A673 (cell line): ENCODE results near the gene IL33. TPM values are rescaled to one million over a fixed set of nuclear protein-coding genes. Genes with fewer than 3 reads are reported as not detected.

ENCODE experiments used
- BruUV-seq: library from RNA; stranded (reverse); fragments of 400-500 nt; replicated peaks from 2 replicates; lab custom pipeline; 2021; lab: Mats Ljungman, UMichigan
- CTCF ChIA-PET: fragments of 300-600 bp; sonication (Branson Sonifier 250); formaldehyde crosslinking; loops from one replicate; lab custom pipeline; 2022; ENCODE audit warnings: antibody characterized with exemption; lab: Charles Lee
- POLR2A ChIA-PET: fragments of 300-600 bp; sonication (Branson Sonifier 250); formaldehyde crosslinking; loops from one replicate; lab custom pipeline; 2022; ENCODE audit warnings: antibody characterized with exemption; ENCODE audit not compliant: low non-redundant PET; lab: Charles Lee
- DNase-seq: peaks from one replicate; pipeline ENCODE4 v3.0.0-alpha.2; 2015; ENCODE audit warnings: low spot score
- H3K27ac ChIP-seq: fragments of 200-600 bp; sonication (generic); 2 replicates; pipeline ENCODE4 v1.5.1; 2016; ENCODE audit warnings: mixed run types, low read depth, mild to moderate bottlenecking, mixed read lengths, antibody characterized with exemption, low read length; ENCODE audit not compliant: poor library complexity, severe bottlenecking
- H3K27me3 ChIP-seq: fragments of 200-600 bp; sonication (generic); replicated peaks from 2 replicates; pipeline ENCODE4 v1.6.1; 2017; ENCODE audit warnings: mixed run types, low read depth, mild to moderate bottlenecking, mixed read lengths, antibody characterized with exemption, low read length; ENCODE audit not compliant: insufficient read depth, poor library complexity
- H3K36me3 ChIP-seq: fragments of 200-600 bp; sonication (generic); 2 replicates; pipeline ENCODE4 v1.6.1; 2016; ENCODE audit warnings: mixed run types, mild to moderate bottlenecking, mixed read lengths, antibody characterized with exemption, low read length; ENCODE audit not compliant: insufficient read depth, poor library complexity, severe bottlenecking
- H3K4me1 ChIP-seq: fragments of 200-600 bp; sonication (generic); 2 replicates; pipeline ENCODE4 v1.6.1; 2017; ENCODE audit warnings: mixed run types, mild to moderate bottlenecking, mixed read lengths, antibody characterized with exemption, low read length; ENCODE audit not compliant: insufficient read depth, poor library complexity, severe bottlenecking
- H3K4me3 ChIP-seq: fragments of 200-600 bp; sonication (generic); 2 replicates; pipeline ENCODE4 v1.5.1; 2016; ENCODE audit warnings: low read depth, mixed run types, mild to moderate bottlenecking, mixed read lengths, low read length; ENCODE audit not compliant: poor library complexity, severe bottlenecking
- H3K9me3 ChIP-seq: fragments of 200-600 bp; sonication (generic); 2 replicates; pipeline ENCODE4 v1.6.1; 2016; ENCODE audit warnings: mixed run types, low read depth, mild to moderate bottlenecking, mixed read lengths, antibody characterized with exemption, low read length; ENCODE audit not compliant: poor library complexity, severe bottlenecking
- EZH2 ChIP-seq: fragments of 200-600 bp; sonication (generic); IDR thresholded peaks from 2 replicates; pipeline ENCODE4 v1.6.1; 2017; ENCODE audit warnings: borderline replicate concordance, low read depth, mild to moderate bottlenecking, mixed read lengths, antibody characterized with exemption, low read length; ENCODE audit not compliant: poor library complexity, severe bottlenecking
- intact Hi-C: fragments of 100-400 bp; cut with micrococcal nuclease; formaldehyde crosslinking; loops from one replicate; pipeline ENCODE4 v1.10.0; 2022; ENCODE audit not compliant: unreplicated experiment
- total RNA-seq: library from RNA; stranded (reverse); gene quantifications from 2 replicates; pipeline ENCODE4 v1.2.3, GENCODE V29; 2021
- TF ChIP-seq, protein P1 (sequence below): fragments of 300-800, 200-600 bp; sonication (generic); conservative IDR thresholded peaks from 2 replicates; pipeline ENCODE4 v1.5.1; 2017; ENCODE audit warnings: low read depth, mild to moderate bottlenecking, antibody characterized with exemption, low read length, moderate library complexity, mixed read lengths

IL33 gene
- total RNA-seq, 1 experiment from 2014 or later: 3.3 TPM

DNA sequence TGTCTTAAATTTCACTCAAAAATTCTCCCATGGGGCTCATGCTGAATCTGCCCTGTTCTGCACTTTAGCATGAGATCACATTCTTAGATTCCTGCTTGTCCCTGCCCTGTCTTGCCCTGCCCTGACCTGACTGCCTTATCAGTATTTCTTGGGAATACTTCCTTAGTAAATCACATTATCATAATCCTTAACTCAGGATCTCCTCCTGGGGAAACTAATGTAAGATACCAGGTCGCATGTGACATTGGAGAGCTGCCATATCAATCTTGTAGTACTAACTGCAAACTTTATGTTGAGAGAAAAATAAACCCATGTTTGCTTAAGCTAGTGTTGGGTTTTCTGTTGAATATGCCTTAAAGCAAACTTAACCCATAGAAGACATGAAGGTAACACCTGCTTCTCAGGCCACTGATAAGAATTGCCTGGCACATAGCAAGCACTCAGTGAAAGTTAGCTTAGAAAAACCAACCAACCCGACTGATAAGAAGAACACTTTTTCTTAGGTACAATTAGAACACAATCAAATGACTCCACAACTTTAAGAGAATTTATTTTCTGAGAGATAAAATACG lies 53.3 kb downstream of the IL33 start:
- no peaks in the 10 kb centered on the region for H3K36me3 ChIP-seq
- intact Hi-C loops: no loop called here
- TF ChIP-seq, protein P1, sequence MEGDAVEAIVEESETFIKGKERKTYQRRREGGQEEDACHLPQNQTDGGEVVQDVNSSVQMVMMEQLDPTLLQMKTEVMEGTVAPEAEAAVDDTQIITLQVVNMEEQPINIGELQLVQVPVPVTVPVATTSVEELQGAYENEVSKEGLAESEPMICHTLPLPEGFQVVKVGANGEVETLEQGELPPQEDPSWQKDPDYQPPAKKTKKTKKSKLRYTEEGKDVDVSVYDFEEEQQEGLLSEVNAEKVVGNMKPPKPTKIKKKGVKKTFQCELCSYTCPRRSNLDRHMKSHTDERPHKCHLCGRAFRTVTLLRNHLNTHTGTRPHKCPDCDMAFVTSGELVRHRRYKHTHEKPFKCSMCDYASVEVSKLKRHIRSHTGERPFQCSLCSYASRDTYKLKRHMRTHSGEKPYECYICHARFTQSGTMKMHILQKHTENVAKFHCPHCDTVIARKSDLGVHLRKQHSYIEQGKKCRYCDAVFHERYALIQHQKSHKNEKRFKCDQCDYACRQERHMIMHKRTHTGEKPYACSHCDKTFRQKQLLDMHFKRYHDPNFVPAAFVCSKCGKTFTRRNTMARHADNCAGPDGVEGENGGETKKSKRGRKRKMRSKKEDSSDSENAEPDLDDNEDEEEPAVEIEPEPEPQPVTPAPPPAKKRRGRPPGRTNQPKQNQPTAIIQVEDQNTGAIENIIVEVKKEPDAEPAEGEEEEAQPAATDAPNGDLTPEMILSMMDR: no peak
- TF ChIP-seq EZH2: no peak
- DNase-seq: no peak
- H3K27ac ChIP-seq: no peak overlapping the region
- no TSS peak for BruUV-seq
- no peaks in the 10 kb centered on the region for H3K27me3 ChIP-seq
- no peak overlapping the region for H3K4me3 ChIP-seq
- ChIA-PET CTCF (no interaction called here), POLR2A (interaction anchor here (0.6 kb wide), 1 partner anchor 21 kb away, joined by 3 read pairs; no protein-coding TSS in a partner anchor)
- no peaks in the 10 kb centered on the region for H3K4me1 ChIP-seq
- H3K9me3 ChIP-seq: no peaks in the 10 kb centered on the region

DNA sequence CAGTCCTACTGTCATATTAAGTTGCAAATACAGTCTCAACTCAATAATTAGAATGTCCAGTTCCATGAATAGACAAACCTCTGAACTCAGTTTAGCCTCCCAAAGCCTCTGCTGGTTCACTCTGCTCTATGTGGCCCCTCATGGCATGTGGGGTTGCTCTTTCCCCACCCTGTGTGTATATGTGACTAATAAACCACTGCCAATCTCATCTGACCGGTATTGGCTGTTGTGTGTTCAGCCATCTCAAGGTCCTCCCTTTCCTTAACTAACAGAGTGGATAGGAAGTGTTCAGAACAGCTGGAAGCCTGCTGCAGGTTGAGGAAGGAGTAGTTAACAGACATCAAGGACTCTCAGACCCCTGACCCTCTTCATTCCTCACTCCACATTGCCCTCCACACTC lies 55.3 kb downstream of the IL33 start:
- no peak for DNase-seq
- no peak overlapping the region for H3K4me3 ChIP-seq
- ChIA-PET CTCF (no interaction called here), POLR2A (no interaction called here)
- TF ChIP-seq, protein P1: no peak
- TF ChIP-seq EZH2: no peak
- BruUV-seq: no TSS peak
- no peaks in the 10 kb centered on the region for H3K9me3 ChIP-seq
- H3K27me3 ChIP-seq: no peaks in the 10 kb centered on the region
- no peaks in the 10 kb centered on the region for H3K36me3 ChIP-seq
- H3K27ac ChIP-seq: no peak overlapping the region
- no peaks in the 10 kb centered on the region for H3K4me1 ChIP-seq
- intact Hi-C loops: no loop called here

DNA sequence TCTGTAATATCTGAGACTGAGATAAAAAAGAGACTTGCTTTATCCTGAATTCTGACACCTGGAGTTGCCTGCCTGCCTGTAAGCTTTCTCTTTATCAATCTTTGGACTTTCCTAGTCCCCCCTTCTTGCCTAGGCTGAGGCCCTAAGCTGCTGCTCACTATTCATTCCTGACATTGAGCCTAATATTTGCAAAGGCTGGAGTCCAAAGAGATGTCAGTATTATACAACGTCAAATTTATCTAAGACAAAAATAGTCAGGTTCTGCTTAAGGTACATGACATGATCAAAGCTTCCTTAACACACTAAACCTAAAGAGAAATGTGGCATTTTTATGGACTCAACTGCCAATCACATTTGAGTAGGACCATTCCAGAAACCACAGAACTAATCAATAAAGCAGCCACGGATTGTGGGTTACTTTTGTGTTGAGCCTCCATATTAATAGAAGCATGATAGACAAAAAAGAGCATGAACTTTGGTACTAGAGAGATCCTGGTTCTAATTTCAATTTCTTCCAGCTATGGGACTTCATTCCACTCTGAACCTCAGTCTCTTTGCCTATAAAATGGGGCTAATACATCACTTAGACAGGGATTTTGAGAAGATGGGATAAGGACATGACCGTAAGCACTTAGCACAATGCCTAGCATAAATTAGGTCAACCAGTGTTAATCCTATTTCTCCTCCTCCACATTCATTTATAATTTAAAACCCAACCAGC lies 56.1 kb downstream of the IL33 start:
- H3K4me1 ChIP-seq: no peaks in the 10 kb centered on the region
- no peak for TF ChIP-seq EZH2
- TF ChIP-seq, protein P1: no peak
- no TSS peak for BruUV-seq
- POLR2A ChIA-PET: no interaction called here
- no peak overlapping the region for H3K27ac ChIP-seq
- CTCF ChIA-PET: no interaction called here
- H3K4me3 ChIP-seq: no peak overlapping the region
- no peaks in the 10 kb centered on the region for H3K36me3 ChIP-seq
- H3K9me3 ChIP-seq: no peaks in the 10 kb centered on the region
- no peak for DNase-seq
- intact Hi-C loops: no loop called here
- no peaks in the 10 kb centered on the region for H3K27me3 ChIP-seq
